NCI-H748 treated with DMSO at 0.1 percent for 48 hours (cell line): ENCODE data around the gene NSD2.
"Not testable (repeated sequence)": the region's sequence is repeated elsewhere in the genome, so short reads cannot be mapped to it uniquely, and the experiment has no call there.

Experiments used
- DNase-seq: peaks from one replicate; lab custom pipeline; 2025; lab: John Stamatoyannopoulos, UW

The NSD2 gene

GRCh38 chr4:1842339-1842895, 28.8 kb upstream of the NSD2 start:
- DNase-seq = no peak

- DNase-seq = no peak
Observed at GRCh38 chr4:1842993-1843448, 28.2 kb upstream of the NSD2 start.

GRCh38 chr4:1843852-1844251, 27.3 kb upstream of the NSD2 start:
- no peak for DNase-seq

GRCh38 chr4:1844618-1845017, 26.6 kb upstream of the NSD2 start:
- not testable (repeated sequence) for DNase-seq

- no peak for DNase-seq
Observed at GRCh38 chr4:1846580-1846979, 24.6 kb upstream of the NSD2 start.

GRCh38 chr4:1850276-1850675, 20.9 kb upstream of the NSD2 start:
- DNase-seq = no peak

- no peak for DNase-seq
Observed at GRCh38 chr4:1851160-1851559, 20.0 kb upstream of the NSD2 start.

- DNase-seq = no peak
Observed at GRCh38 chr4:1851575-1852410, 19.4 kb upstream of the NSD2 start.

GRCh38 chr4:1852904-1853623, 18.1 kb upstream of the NSD2 start:
- DNase-seq = no peak

GRCh38 chr4:1854752-1855151, 16.4 kb upstream of the NSD2 start:
- no peak for DNase-seq

GRCh38 chr4:1855333-1856070, 15.7 kb upstream of the NSD2 start:
- DNase-seq = no peak

GRCh38 chr4:1856071-1856942, 14.9 kb upstream of the NSD2 start, which contains the start of gene LETM1:
Gene LETM1 (minus strand): TSS chr4:1856156. CDS start chr4:1855950, 206 bp downstream.
- peak; percentile 28 for DNase-seq

- no peak for DNase-seq
Observed at GRCh38 chr4:1856943-1857699, 14.1 kb upstream of the NSD2 start.

- DNase-seq = no peak
Observed at GRCh38 chr4:1857931-1858330, 13.3 kb upstream of the NSD2 start.

GRCh38 chr4:1859389-1859753, 11.8 kb upstream of the NSD2 start:
- no peak for DNase-seq

GRCh38 chr4:1862055-1862911, 8.9 kb upstream of the NSD2 start:
- no peak for DNase-seq

- DNase-seq = no peak
Observed at GRCh38 chr4:1862961-1863296, 8.3 kb upstream of the NSD2 start.

GRCh38 chr4:1863297-1864033, 7.7 kb upstream of the NSD2 start:
- no peak for DNase-seq
